ENCODE results near the gene PXDN.

GRCh38 chr2:1701556-1702185, 42.6 kb downstream of the PXDN start:
- no peak for TF ChIP-seq CTCF (conservative IDR thresholded peaks at IDR 0.05; ENCODE audit: low read depth, low read length)
- no peak for TF ChIP-seq EZH2 (IDR thresholded peaks at IDR 0.05; ENCODE audit: low read length, unreplicated experiment)

All from PC-3 (cell line).